GM19351 (cell line): Measurements from ENCODE around the gene MAPRE2.
A peak's percentile ranks its signal among the peaks of the same experiment; 100 is the strongest.
"Not testable (repeated sequence)": the region's sequence is repeated elsewhere in the genome, so short reads cannot be mapped to it uniquely, and the experiment has no call there.

Experiments used
- ATAC-seq: cut with Tn5 transposase; IDR thresholded peaks from one replicate; pipeline ENCODE4 v1.9.1; 2021; ENCODE audit warnings: mild to moderate bottlenecking, moderate library complexity; ENCODE audit not compliant: unreplicated experiment

The MAPRE2 gene

GRCh38 chr18:35143622-35144596, 102.7 kb downstream of the MAPRE2 start:
- peak; percentile 69 for ATAC-seq

- ATAC-seq: no peak
These were observed 103.5 kb downstream of the MAPRE2 start for GRCh38 chr18:35144698-35145097.

- not testable (repeated sequence) for ATAC-seq
These were observed 109.0 kb downstream of the MAPRE2 start for GRCh38 chr18:35150195-35150594.

DNA sequence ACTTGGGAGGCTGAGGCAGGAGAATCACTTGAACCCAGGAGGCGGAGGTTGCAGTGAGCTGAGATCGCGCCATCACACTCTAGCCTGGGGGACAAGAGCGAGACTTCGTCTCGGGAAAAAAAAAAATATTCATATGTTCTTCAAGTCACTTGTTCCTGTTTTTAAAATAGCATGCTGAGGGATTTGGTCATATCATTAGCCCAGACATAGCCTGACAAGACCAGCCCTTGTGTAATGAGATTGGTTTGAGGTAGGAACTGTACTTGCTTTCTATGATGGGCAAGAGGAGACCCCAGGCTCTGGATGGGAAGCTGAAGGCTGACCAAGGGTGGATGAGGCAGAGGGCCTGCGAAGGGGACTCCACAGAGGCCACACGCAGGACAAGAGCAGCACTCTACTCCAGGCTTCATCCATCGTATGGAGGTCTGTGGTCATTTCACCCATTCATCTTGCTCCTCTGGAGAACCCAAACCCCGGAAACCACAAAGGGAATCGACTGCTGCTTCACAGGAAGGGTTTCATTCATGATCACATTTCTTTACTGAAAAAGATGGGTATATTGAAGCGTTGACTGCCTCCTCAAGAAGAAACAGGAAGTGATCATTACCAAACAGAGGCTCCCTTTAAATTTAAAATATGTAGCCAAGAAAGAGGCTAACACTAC, 112.5 kb downstream of the MAPRE2 start:
- ATAC-seq: peak; percentile 50

- no peak for ATAC-seq
These were observed 114.3 kb downstream of the MAPRE2 start for GRCh38 chr18:35155398-35156117.

DNA sequence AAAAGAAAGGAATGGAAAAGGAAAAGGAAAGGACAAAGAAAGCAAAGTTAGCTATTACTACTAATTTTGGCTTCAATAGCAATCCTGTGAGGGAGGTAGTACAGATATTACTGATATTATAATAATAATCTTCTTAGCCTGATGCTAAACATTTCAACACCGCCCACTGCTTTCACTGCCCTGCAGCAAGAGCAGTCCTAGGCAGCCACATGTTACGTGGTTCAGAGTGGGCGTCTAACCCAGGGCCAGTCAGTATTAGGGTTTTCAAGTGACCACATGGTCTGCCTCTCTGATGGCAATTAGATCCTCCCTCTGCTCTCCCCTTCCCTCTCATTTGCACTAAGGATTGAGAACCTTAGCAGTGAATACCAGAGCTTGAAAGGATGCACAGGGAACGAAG, 116.0 kb downstream of the MAPRE2 start:
- no peak for ATAC-seq

DNA sequence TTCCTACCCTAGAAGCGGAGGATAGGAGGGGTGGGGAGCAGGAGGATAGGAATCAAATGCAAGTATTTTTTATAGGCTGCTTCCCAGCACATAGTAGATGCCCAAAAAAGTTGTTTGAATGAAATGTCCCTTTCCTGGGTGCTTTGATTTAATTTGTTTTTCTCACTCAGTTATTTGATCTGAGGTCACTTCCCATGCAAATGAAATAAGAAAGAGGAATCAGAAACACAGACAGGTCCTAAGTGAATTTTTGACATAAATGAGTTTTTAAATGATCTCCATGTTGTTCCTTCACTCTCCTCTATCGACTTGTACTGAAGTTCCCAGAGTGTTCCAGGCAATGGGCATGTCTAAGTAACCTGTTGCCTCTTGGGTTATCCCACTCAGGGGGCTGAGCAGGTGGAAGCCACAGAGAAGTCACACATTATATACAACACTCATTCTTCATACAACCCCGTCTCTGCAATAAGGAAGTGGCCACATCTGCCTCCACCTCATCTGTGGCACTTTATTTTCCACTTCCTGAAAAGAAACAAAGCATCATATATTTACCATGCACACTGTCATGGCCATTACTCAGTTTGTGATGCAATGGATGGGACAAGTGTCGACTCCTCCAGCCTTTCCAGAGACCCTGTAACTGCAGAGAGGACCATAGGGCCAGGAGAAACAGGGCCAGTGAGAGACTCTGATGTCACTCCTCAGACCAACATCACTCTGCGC, 117.7 kb downstream of the MAPRE2 start:
- ATAC-seq: peak; percentile 83

GRCh38 chr18:35159782-35160181, 118.6 kb downstream of the MAPRE2 start:
- peak; percentile 55 for ATAC-seq

DNA sequence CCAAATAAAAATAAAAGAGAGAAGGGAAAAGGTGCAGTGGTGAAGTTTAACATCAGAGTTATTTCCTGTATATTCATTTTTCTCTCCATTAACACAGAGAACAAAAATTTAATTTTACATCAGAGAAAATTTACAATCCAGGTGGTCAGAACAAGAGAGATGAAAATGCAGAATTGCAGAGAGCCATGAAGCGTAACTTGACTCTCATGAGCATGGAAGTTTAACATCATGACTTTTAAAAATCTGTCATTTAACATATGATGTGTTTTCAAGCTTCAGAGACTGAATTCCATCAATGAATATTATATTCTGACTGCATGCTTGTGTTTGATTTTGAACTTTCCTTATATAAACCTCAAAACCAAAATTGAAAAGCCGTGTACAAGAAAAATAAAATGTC, 120.3 kb downstream of the MAPRE2 start:
- no peak for ATAC-seq

- no peak for ATAC-seq
These were observed 120.7 kb downstream of the MAPRE2 start for GRCh38 chr18:35161934-35162333.

DNA sequence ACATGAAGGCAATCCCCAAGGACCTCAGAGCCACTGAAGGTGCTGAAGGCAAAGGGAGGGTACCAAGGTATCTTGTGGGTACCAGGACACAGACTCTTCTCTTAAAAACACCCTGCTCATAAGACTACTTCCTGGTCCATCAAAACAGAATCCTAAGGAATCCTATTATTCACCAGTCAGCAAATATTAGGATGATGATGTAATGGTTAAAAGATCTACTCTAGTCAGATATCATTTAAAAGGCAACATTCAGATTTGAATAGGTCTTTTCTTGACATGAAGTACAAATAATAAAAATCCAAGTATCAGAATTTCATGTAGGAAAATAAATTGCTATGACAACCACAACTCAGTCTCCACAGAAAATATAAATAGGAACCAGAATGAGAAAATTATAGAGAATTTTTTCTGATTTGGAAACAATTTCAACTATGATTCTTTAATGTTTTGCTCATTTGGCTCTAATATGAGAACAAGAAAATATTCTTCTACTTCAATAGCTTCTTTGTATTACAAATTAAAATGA, 121.9 kb downstream of the MAPRE2 start:
- ATAC-seq: no peak

GRCh38 chr18:35163721-35164120, 122.5 kb downstream of the MAPRE2 start:
- no peak for ATAC-seq

GRCh38 chr18:35164133-35164532, 122.9 kb downstream of the MAPRE2 start:
- ATAC-seq: no peak

DNA sequence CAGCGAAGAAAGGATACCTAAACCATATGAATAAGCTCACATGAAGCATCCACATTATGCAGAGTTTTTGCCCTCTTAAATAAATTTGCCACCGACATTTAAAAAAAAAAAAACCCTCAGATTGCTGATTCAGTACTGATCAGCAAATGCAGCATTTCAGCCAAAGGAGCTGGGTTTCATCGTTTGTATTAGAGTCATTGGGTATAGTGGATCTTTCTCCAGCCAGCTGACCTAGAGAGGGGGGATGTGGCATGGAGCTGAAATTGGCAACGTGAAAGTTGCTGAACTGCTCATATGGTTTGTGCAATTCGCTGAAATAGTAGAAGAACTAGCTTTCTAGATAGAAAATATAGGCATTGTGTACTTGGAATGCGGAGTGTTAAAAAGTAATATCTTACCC, 126.1 kb downstream of the MAPRE2 start:
- no peak for ATAC-seq

- no peak for ATAC-seq
These were observed 126.6 kb downstream of the MAPRE2 start for GRCh38 chr18:35167857-35168256.

GRCh38 chr18:35170323-35170722, 129.1 kb downstream of the MAPRE2 start:
- not testable (repeated sequence) for ATAC-seq

- ATAC-seq: no peak
These were observed 130.2 kb downstream of the MAPRE2 start for GRCh38 chr18:35171315-35171987.

DNA sequence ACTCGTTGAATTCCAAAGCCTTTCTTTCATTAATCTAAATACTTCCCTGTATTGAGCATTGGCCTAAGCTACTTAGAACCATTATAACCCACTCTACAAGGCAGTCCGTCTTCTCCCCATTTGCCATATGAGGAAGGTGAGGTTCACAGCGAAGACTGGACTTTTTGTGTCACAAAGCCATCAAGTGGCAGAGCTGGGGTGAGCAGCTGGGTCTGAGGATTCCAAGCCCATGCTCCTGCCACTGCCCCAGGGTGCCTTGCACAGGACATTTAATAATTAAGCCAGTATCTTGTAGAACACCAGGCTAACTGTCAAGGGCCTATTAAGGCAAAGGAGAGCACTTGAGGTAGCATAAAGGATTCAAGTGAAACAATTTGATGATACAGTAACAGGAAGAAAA, 130.8 kb downstream of the MAPRE2 start:
- no peak for ATAC-seq

- no peak for ATAC-seq
These were observed 131.3 kb downstream of the MAPRE2 start for GRCh38 chr18:35172451-35173035.
